SK-N-MC (cell line): ENCODE results near the gene WDR72.

Experiments
- EZH2 ChIP-seq: fragments of 200-600 bp; sonication (generic); IDR thresholded peaks from one replicate; pipeline ENCODE4 v1.6.1; 2017; ENCODE audit warnings: antibody characterized with exemption
- FOXP2 ChIP-seq: optimal IDR thresholded peaks from 2 replicates; pipeline ENCODE3; 2011; ENCODE audit warnings: mild to moderate bottlenecking, moderate library complexity; ENCODE audit not compliant: insufficient read depth; ENCODE audit errors: extremely low read length, control extremely low read depth
- POLR2AphosphoS5 ChIP-seq: IDR thresholded peaks from 2 replicates; pipeline ENCODE4 v1.6.1; 2012; ENCODE audit warnings: mild to moderate bottlenecking, low read depth, low read length, borderline replicate concordance

GRCh38 chr15:53520996-53521395, 238.5 kb downstream of the WDR72 start:
- TF ChIP-seq EZH2 (no peak), POLR2AphosphoS5 (no peak), FOXP2 (no peak)
